NCI-H2196 treated with DMSO at 0.1 percent for 48 hours (cell line): Measurements from ENCODE around the gene MAOB.
"Not testable (repeated sequence)": the region's sequence is repeated elsewhere in the genome, so short reads cannot be mapped to it uniquely, and the experiment has no call there.

Source experiments
- DNase-seq: peaks from one replicate; lab custom pipeline; 2025; ENCODE audit not compliant: unreplicated experiment; lab: John Stamatoyannopoulos, UW

MAOB gene

DNA sequence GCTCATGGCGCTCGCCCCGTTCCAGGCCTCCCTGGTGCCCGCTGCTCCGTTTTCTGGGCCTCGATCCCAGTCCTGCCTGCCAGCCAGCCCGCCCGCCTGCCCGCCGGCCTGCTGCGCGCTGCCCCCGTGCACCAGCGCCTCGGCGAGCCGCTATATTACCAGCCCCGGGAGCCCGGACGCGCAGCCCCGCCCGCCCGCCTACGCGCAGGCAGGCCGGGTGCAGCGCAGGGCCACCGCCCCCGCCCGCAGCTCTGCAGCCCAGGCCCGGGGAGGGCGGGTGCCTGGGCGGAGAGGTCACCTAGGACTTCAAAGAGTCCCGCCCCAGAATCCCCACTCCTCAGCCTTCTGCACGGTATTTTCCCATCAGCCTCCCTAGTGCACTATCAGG lies at the start of gene MAOB:
TSS of gene MAOB (minus strand) at position 157 of the 388 bp plus-strand sequence. CDS start at position 6, 151 bp downstream.
- DNase-seq: no peak

GRCh38 chrX:43922032-43922431 lies 39.8 kb upstream of the MAOB start:
- DNase-seq: not testable (repeated sequence)

GRCh38 chrX:43910772-43911171 lies 28.5 kb upstream of the MAOB start:
- not testable (repeated sequence) for DNase-seq

- DNase-seq: no peak
These were observed 27.8 kb upstream of the MAOB start for GRCh38 chrX:43910012-43910411.

DNA sequence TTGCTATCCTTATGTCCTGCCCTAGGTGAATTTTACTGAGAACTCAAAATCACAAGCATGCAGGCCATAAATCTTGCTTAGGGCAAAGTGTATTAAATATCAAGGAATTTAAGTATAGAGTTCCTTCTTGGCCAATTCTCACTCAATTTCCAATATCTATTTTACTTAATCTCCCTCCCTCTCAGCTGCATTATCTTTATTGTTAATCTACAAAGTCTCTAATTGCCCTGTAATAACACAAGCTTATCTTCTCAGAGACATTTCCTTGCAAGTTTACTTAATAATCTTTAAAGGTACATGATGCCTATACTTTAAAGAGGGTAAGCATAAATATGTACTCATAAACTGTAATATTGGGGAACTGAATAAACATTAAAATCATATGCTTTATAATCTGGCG lies 26.9 kb upstream of the MAOB start:
- DNase-seq: no peak

GRCh38 chrX:43899878-43900815 lies 17.9 kb upstream of the MAOB start:
- DNase-seq: no peak

DNA sequence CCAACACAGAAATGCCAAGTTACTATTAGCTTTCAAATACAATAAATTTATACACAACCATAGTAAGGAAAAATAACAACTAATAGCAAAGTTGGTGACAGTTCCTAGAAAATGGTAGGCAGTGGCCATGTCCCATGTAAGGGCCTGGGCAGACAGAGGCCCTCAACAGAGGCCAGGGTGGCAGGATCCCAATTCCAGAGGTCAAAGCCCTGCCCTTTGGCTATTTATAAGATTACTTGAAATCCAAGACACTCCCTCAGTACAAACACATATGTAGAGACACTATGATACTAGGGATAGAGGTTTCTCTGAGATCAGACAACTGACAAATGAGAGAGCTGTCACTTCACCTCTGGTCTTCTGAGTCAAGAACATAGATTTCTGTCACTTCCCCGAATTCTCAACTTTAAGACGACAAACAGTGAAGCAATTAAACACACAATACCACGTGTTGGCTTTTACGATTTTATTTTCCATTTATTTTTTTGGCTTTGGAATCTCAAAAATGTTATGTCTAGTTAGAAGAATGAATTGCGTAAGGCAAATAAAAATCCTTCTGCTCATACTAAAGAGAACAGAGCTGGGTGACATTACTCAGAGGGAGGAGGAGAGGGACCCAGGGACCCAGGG lies 16.3 kb upstream of the MAOB start:
- DNase-seq: no peak

GRCh38 chrX:43897290-43897689 lies 15.0 kb upstream of the MAOB start:
- DNase-seq: no peak

- no peak for DNase-seq
These were observed 10.2 kb upstream of the MAOB start for GRCh38 chrX:43892336-43892870.

GRCh38 chrX:43885617-43886016 lies 3.4 kb upstream of the MAOB start:
- no peak for DNase-seq

GRCh38 chrX:43881410-43882293 lies 598 bp downstream of the MAOB start:
- DNase-seq: no peak

DNA sequence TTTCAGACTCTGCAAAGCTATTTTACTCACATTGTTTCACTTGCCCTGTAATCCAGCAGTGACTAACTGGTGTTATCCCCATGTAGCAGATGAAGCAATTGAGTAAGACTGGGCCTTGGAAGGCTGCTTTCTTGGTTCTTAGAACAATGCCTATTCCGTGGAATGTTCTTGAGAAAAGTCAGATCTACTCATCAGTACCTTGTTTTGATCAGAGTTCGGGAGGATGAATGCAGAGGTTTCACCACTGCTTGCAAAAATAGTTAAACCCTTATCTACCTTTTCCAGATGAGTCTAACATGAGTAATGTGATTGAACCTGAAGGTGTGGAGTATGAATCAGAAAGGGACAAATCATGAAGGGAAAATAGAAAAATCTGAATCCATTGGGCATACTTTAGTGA lies 1.8 kb downstream of the MAOB start:
- no peak for DNase-seq

DNA sequence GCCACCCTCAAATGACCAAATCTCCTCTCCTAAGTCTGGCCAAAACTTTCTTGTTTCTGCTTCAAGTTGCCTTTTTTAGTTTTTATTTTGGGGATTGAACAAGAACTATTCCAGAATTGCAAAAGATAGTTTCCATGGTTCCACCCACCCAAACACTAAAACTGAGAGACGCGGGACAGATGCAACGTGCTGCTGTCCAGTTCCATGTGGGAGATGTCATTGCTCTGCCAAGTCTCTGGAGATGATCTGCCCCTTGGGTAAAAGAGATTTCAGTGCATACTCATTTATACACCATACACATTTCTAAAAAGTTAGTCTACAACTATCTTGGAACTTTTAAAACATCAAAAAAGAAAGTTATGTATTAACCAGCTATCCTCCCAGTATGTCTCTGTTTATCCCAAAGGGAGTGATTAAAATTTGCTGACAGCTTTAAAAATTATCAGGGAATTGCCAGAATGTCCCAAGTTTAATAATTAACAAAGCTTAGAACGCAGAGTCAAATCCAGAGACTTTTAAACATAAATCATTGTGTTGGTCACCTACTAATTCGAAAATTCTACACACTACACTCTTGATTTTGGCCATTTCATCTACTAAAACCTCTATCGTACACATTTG lies 3.2 kb downstream of the MAOB start:
- DNase-seq: no peak

- no peak for DNase-seq
These were observed 5.6 kb downstream of the MAOB start for GRCh38 chrX:43876680-43877079.

DNA sequence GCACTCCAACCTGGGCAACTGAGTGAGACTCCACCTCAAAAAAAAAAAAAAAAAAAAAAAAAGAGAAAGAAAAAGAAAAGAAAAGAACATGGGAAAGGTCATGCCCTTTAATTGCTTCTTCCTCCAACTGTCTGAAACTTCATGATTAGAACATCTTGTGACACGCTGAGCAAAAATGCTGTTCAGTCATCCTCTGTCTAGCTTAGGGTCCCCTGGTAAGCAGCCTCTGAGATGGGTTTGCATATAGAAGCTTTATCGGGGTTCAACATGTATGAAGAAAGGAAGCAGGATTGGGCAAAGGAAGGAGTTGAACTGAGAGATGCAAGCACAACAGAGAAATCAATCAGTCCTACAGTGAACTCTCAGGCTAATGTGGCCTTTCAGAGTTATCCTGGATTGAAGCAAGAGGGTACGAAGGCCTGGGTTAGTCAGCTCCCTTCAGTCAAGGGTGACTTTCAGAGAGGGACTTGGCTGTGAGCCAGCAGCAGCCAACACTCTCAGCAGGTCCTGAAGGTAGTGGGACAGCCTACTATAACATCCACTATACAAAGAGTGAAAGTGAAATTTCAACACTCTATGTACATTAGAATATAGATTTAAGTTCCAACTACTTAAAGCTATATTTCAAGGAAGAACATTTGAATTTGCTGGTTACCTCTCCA lies 11.4 kb downstream of the MAOB start:
- DNase-seq: no peak

GRCh38 chrX:43870011-43870410 lies 12.2 kb downstream of the MAOB start:
- DNase-seq: no peak

DNA sequence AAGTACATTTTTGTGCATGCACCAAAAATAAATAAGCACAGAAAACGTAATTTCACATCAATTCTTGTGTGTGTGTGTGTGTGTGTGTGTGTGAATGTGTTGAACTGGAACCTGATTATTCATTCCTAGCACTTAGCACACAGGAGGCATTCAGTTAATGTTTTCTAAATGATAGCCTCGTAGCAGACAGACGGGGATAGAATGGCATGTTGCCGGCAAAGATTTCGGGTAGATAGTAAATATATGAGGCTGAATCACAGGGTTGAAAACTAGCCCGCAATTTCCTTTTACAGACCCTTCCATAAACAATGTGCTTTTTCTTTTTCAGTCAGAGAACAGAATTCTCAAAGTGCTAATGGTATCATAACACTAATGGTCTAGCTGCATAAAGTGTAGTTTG lies 13.5 kb downstream of the MAOB start:
- DNase-seq: no peak

DNA sequence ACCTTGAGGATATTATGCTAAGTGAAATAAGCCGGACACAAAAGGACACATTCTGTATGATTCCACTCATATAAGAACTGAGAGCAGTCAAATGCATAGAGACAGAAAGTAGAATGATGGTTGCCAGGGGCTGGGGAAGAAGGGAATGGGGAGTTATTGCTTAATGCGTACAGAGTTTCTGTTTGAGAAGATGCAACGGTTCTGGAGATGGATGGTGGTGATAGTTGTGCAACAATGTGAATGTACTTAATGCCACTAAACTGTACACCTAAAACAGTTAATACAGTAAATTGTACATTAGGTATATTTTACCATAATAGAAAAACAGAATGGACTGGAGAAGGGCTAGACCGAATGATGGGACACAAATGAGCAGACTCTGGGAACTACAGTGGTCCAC lies 15.8 kb downstream of the MAOB start:
- DNase-seq: no peak

DNA sequence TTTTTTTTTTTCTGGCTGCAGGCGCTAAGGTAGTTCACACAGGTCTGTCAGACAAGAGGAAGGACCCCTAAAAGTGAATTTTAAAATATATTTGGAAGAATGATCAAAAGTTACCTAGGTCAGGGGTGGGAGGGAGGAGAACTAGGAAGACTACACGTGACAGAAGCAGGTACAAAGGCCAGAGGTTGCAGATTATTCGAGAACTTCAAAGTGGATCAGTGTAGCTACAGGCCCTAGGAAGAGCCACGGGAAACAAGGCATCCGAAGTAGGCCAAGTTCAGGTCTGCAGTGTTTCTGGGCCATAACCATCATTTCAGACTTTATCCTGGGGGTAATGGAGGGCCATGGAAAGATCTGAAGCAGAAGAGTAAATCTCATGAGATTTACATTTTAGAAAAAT lies 16.5 kb downstream of the MAOB start:
- no peak for DNase-seq

GRCh38 chrX:43862434-43862833 lies 19.8 kb downstream of the MAOB start:
- DNase-seq: no peak
